Measurements from ENCODE around the gene C10orf53. TPM values are rescaled to one million over a fixed set of nuclear protein-coding genes. Genes with fewer than 3 reads are reported as not detected.

The C10orf53 gene
- total and polyA plus RNA-seq, 2 of the 4 experiments (the other 2 are of a cell fraction), result not detected

DNA sequence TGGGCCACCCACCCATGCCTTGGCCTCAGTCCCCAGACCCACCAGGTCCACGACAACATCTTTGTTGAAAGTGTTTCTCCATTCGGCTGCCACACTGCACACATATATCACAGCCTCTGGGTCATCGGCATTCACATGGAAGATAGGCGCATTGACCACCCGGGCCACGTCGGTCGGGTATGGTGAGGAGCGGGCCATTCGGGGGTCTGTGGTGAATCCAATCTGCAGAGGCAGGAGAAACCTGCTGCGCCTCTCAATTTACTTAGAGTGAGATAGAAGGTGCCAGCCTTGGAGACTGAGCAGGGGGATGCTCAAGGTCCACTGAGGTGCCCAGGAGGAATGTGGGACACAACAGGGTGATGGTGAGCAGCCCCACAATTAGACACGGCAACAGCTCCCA lies 66.3 kb downstream of the C10orf53 start:
- Histone ChIP-seq H4K20me1 (ENCODE audit: insufficient read depth, low read length) (no peaks in the 10 kb centered on the region), H3K27me3 (ENCODE audit: control insufficient read depth, insufficient read depth, low read length) (peaks cover 4% of the 10 kb centered on the region), H2BK15ac (ENCODE audit: low read depth, low read length) (no peak overlapping the region), H2AK9ac (replicated peaks; ENCODE audit: low read depth, low read length, poor library complexity) (no peak overlapping the region), H2BK20ac (ENCODE audit: low read depth, low read length) (no peak overlapping the region), H4K91ac (ENCODE audit: insufficient read depth, low read depth, low read length) (no peak overlapping the region), H3K4me2 (ENCODE audit: low read depth, low read length) (no peak overlapping the region), H3K14ac (replicated peaks; ENCODE audit: low read depth, low read length) (no peak overlapping the region), H3K9me1 (ENCODE audit: insufficient read depth, low read length) (no peaks in the 10 kb centered on the region; the same call in 1 of the 2 replicates), H3K9me3 (ENCODE audit: control insufficient read depth, insufficient read depth, low read length) (no peaks in the 10 kb centered on the region), H3K9ac (ENCODE audit: low read depth, low read length) (no peak overlapping the region), H3K4me1 (ENCODE audit: control insufficient read depth, insufficient read depth, low read length) (no peaks in the 10 kb centered on the region), H3K36me3 (ENCODE audit: control insufficient read depth, insufficient read depth, low read length) (no peaks in the 10 kb centered on the region), H3K27ac (ENCODE audit: insufficient read depth, low read length) (no peak overlapping the region), H3K4me3 (ENCODE audit: insufficient read depth, low read depth, low read length) (no peak overlapping the region), H2BK120ac (ENCODE audit: low read depth, low read length) (no peak overlapping the region), H4K5ac (ENCODE audit: low read depth, low read length) (no peak overlapping the region), H3K4ac (ENCODE audit: low read depth, low read length) (no peak overlapping the region), H2AK5ac (ENCODE audit: low read depth, low read length) (no peak overlapping the region), H3K79me1 (ENCODE audit: low read depth in 1 of 2, low read length in 2 of 2) (no peaks in the 10 kb centered on the region), H2AFZ (replicated peaks; ENCODE audit: low read length, poor library complexity) (peak overlapping the region; percentile 72), H4K8ac (ENCODE audit: low read depth in 2 of 2, low read length in 2 of 2) (no peak overlapping the region), H3K18ac (ENCODE audit: low read depth, low read length) (no peak overlapping the region), H3K56ac (ENCODE audit: extremely low read depth, insufficient read depth, low read length) (no peak overlapping the region), H2BK5ac (ENCODE audit: low read depth, low read length, poor library complexity, severe bottlenecking) (no peak overlapping the region), H3K23ac (ENCODE audit: low read depth, low read length) (no peak overlapping the region)
- in situ Hi-C loops (cut with MboI; ENCODE audit: low sequenced_read_pairs), result no loop called here
- ATAC-seq (ENCODE audit: low read depth) (no peak), DNase-seq (no peak)
- 84% methylated on average over 8 of the region's 12 CpGs; no CpG with 5 or more reads in 1 of the 2 experiments for WGBS, 2 experiments (ENCODE audit: extremely low coverage in 2 of 2, insufficient read length in 1 of 2)
- no TSS peak for BruUV-seq (replicated peaks)
- intact Hi-C loops (cut with micrococcal nuclease), result no loop called here
- ChIA-PET POLR2A (ENCODE audit: unreplicated experiment) (no interaction called here), CTCF (no interaction called here)
- dilution Hi-C loops (cut with HindIII; ENCODE audit: low sequenced_read_pairs, unreplicated experiment), result no loop called here
- TF ChIP-seq SMC3 (IDR thresholded peaks at IDR 0.05; ENCODE audit: low read depth, low read length), result no peak

Measured in IMR-90 (cell line).